Fibroblast of the aortic adventitia (primary cell): Measurements from ENCODE around the gene NPHP3. TPM values are rescaled to one million over a fixed set of nuclear protein-coding genes. Genes with fewer than 3 reads are reported as not detected.

ENCODE experiments used
- DNase-seq: peaks from one replicate; pipeline ENCODE4 v3.0.0-alpha.2; 2010; ENCODE audit warnings: low read depth
- H3K4me3 ChIP-seq: 2 replicates; pipeline ENCODE4 v1.5.1; 2011; ENCODE audit warnings: low read depth, mild to moderate bottlenecking, control low read depth, low read length, moderate library complexity
- total RNA-seq: library from RNA; depleted of rRNA; stranded (reverse); fragments of >200 nt; gene quantifications from 2 replicates; pipeline ENCODE4 v1.2.3, GENCODE V29; 2012; ENCODE audit warnings: low replicate concordance
- TF ChIP-seq, protein P1 (sequence below): IDR thresholded peaks from 2 replicates; pipeline ENCODE4 v1.5.1; 2011; ENCODE audit warnings: mild to moderate bottlenecking, low read length, control low read depth, inconsistent platforms; ENCODE audit not compliant: insufficient read depth

The NPHP3 gene
- total RNA-seq, 1 donor: 33.2 TPM

DNA sequence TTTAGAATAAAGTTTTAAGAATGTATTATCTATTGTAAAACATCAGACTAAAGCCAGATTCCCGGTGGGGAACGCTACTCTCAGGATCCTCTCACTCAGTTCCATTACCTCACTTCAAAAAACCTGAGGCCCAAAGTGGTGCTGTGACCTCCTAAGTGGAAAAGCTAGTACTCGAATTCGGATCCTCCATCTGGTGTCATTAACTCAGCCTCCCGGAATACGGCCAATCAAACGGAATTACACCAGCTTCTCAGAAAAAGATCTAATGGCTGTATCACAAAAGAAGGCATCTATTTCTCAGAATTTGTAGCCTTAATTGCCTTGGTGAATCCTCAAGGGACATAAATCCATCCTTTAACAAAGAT is 63.2 kb downstream of the NPHP3 start:
- H3K4me3 ChIP-seq: peak overlapping the region; percentile 88
- DNase-seq: no peak
- TF ChIP-seq, protein P1, sequence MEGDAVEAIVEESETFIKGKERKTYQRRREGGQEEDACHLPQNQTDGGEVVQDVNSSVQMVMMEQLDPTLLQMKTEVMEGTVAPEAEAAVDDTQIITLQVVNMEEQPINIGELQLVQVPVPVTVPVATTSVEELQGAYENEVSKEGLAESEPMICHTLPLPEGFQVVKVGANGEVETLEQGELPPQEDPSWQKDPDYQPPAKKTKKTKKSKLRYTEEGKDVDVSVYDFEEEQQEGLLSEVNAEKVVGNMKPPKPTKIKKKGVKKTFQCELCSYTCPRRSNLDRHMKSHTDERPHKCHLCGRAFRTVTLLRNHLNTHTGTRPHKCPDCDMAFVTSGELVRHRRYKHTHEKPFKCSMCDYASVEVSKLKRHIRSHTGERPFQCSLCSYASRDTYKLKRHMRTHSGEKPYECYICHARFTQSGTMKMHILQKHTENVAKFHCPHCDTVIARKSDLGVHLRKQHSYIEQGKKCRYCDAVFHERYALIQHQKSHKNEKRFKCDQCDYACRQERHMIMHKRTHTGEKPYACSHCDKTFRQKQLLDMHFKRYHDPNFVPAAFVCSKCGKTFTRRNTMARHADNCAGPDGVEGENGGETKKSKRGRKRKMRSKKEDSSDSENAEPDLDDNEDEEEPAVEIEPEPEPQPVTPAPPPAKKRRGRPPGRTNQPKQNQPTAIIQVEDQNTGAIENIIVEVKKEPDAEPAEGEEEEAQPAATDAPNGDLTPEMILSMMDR: no peak

DNA sequence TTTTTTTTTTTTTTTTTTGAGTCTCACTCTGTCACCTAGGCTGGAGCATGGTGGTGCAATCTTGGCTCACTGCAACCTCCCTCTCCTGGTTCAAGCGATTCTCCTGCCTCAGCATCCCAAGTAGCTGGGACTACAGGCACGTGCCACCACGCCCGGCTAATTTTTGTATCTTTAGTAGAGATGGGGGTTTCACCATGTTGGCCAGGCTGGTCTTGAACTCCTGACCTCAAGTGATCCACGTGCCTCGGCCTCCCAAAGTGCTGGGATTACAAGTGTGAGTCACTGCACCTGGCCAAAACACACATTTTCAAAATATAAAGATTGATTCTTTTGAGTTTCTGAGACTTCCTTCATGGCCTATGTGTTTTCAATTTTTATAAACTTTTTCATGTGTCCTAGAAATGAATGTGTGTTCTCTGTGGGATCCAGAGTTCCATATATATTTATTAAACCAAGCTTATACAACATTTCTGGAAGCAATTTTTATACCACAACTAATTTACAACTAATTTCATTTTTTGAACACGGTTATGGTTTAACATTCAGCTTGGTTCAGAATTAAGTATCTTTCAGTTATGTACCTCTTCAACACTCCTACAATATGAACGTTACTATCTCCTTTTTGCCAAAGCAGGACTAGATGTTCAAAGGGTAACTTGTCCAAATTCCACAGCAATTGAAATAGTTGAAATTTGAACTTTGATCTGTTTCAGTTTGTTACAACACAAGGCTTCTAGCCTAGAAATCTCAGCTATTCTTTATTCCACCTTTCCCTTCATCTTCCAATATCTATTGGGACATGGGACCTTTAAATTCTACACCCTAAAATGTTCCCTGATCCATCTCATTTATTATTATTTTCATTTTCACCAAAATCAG is 64.1 kb downstream of the NPHP3 start:
- TF ChIP-seq, protein P1: no peak
- DNase-seq: no peak
- H3K4me3 ChIP-seq: no peak overlapping the region

DNA sequence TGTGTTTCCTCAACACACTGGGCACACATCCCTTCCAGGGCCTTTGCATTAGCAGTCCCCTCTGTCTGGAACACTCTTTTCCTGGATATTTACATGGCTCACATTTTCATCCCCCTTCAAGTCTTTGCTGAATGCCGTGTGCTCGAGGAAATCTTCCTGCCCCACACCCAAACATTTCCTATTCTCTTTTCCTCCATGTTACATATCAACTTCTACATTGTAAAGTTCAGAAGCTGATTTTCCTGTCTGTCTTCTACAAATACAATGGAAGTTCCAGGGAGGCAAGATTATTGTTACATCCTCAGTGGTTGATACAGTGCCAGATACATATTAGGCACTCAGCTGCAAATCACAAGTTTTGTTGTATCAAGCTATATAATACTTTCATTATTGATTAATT is 66.7 kb downstream of the NPHP3 start:
- H3K4me3 ChIP-seq: no peak overlapping the region
- no peak for DNase-seq
- TF ChIP-seq, protein P1: no peak

DNA sequence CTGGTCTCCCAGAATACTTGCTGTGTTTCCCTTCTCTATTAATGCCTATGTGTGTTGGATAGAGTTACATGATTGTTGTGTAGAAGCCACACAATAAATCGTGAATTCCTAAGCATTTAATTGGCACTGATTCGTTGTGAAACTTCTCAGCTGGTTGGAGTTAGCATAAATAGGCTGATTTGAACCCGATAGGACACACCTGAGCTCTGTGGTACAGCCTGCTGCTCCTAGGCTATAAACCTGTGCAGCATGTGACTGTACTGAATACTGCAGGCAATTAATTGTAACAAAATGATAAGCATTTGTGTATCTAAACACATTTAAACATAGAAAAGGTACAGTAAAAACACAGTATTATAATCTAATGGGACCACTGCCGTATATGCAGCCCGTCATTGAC is 67.5 kb downstream of the NPHP3 start:
- TF ChIP-seq, protein P1: no peak

DNA sequence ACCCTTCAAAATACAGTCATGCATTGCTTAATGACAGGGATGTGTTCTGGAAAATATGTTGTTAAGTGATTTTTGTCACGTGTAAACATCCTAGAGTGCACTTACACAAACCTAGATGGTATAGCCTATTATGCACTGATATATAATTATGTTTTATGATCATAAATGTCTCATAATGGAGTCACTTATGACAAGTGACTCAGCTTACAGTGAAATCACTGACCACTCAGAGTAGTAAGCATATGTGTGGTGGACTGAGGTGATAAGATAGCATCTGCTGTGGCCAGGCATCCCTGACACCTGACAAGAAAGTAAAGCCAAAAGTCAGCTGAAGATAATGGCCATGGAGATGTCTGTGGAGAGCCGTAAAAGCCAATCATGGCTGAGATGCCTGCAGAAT is 68.0 kb downstream of the NPHP3 start:
- DNase-seq: no peak
- TF ChIP-seq, protein P1: no peak
- no peak overlapping the region for H3K4me3 ChIP-seq

More for the DNA sequence above, 67.5 kb downstream of the NPHP3 start:
- no peak for DNase-seq
- no peak overlapping the region for H3K4me3 ChIP-seq

DNA sequence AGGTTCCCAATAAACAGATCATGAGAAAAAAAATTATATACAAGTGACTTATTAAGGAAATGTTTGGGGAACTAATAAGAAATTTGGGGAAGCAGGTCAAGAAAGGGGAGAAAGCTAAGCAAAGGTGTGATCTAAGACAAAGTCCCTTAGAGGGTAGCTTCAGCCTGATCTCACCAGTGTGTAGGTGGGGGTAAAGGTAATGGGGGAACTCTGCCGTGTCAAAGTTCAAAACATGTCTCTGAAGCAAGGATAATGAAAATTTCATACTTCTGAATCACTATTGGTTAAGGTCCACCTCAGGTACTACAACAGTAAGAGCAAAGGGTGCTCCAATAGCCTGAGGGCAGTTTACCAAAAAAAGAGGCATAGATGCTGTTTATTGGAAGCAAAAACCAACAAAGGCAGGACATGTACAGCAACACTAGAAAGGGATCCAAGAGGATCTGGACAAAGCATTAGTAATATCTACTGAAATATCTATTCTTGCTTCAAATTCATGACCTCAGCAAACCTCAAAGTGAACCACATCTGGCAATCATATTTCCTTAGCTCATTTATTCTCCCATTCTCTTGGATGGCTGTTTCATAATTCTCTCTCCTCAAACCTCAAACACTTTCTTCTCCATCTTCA is 69.5 kb downstream of the NPHP3 start:
- TF ChIP-seq, protein P1: no peak
- DNase-seq: peak; percentile 33
- no peak overlapping the region for H3K4me3 ChIP-seq

DNA sequence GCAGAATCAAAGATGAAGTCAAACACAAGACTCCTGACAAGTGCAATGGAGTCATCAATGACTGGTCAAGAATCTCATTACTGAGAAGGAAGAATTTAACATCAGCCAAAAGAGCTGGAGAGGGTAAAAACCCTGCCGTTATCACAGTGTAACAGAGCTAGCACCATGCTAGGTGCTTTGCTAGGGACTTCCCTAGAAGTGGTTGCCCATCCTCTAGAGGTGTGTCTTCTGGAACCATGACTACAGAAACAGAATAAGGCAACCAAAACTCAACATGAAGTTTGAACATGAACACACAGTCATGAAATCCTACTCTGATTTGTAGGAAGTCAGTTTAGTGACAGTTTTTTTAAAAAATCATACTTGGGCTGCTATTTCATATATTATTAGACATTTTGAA is 72.1 kb downstream of the NPHP3 start:
- no peak for DNase-seq
- no peak overlapping the region for H3K4me3 ChIP-seq
- TF ChIP-seq, protein P1: no peak
